ENCODE measurements around the gene SLC16A3. TPM values are rescaled to one million over a fixed set of nuclear protein-coding genes. Genes with fewer than 3 reads are reported as not detected.
"Not testable (repeated sequence)": the region's sequence is repeated elsewhere in the genome, so short reads cannot be mapped to it uniquely, and the experiment has no call there.

The SLC16A3 gene
- total RNA-seq, 1 donor from 2014 or later: 81.9 TPM

GRCh38 chr17:82204831-82205719 is 23.8 kb upstream of the SLC16A3 start:
- ATAC-seq (peak; percentile 13 to 18), DNase-seq (no peak)
- Histone ChIP-seq H3K36me3 (peaks cover 2% of the 10 kb centered on the region), H3K4me1 (peaks cover 14% of the 10 kb centered on the region), H3K27me3 (ENCODE audit: low read depth) (no peaks in the 10 kb centered on the region), H3K4me3 (no peak overlapping the region), H3K27ac (peak overlapping the region; percentile 84), H3K9me3 (no peaks in the 10 kb centered on the region)
- intact Hi-C loops (cut with DNase I): no loop called here
- no peak for TF ChIP-seq CTCF (IDR thresholded peaks at IDR 0.05)

- peak; percentile 90 to 93 for ATAC-seq
- intact Hi-C loops (cut with DNase I): no loop called here
- Histone ChIP-seq H3K4me1 (peaks cover 14% of the 10 kb centered on the region), H3K36me3 (no peaks in the 10 kb centered on the region), H3K27ac (peak overlapping the region; percentile 84), H3K4me3 (peak overlapping the region; percentile 20), H3K27me3 (ENCODE audit: low read depth) (no peaks in the 10 kb centered on the region), H3K9me3 (no peaks in the 10 kb centered on the region)
- TF ChIP-seq CTCF (IDR thresholded peaks at IDR 0.05): peak; percentile 92
- peak; percentile 90 for DNase-seq
Observed at GRCh38 chr17:82205720-82206508, 22.9 kb upstream of the SLC16A3 start.

GRCh38 chr17:82210655-82211054 is 18.2 kb upstream of the SLC16A3 start:
- H3K9me3 ChIP-seq; H3K4me3 ChIP-seq; H3K27me3 ChIP-seq (ENCODE audit: low read depth); DNase-seq; H3K27ac ChIP-seq; ATAC-seq; H3K36me3 ChIP-seq; intact Hi-C loops (cut with DNase I): not testable (repeated sequence)
- peaks cover 36% of the 10 kb centered on the region for H3K4me1 ChIP-seq

- Histone ChIP-seq H3K27me3 (ENCODE audit: low read depth) (no peaks in the 10 kb centered on the region), H3K9me3 (no peaks in the 10 kb centered on the region), H3K36me3 (no peaks in the 10 kb centered on the region), H3K4me1 (peaks cover 45% of the 10 kb centered on the region), H3K27ac (peak within 1 kb of the TSS; percentile 88), H3K4me3 (peak within 1 kb of the TSS; percentile 99)
- DNase-seq (peak; percentile 89), ATAC-seq (peak; percentile 87 to 88)
- intact Hi-C loops (cut with DNase I): no loop called here
- TF ChIP-seq CTCF (IDR thresholded peaks at IDR 0.05): peak; percentile 26
Observed at GRCh38 chr17:82212331-82213250, 16.3 kb upstream of the SLC16A3 start, which contains the start of gene CCDC57. Gene CCDC57, minus strand, starts transcription at chr17:82212842. Its CDS starts 10,898 bp downstream, at chr17:82201944.

GRCh38 chr17:82213251-82214011 is 15.4 kb upstream of the SLC16A3 start:
- H3K4me1 ChIP-seq: peaks cover 49% of the 10 kb centered on the region
- H3K9me3 ChIP-seq: no peaks in the 10 kb centered on the region
- H3K36me3 ChIP-seq: no peaks in the 10 kb centered on the region
- intact Hi-C loops (cut with DNase I): no loop called here
- H3K27me3 ChIP-seq (ENCODE audit: low read depth): no peaks in the 10 kb centered on the region
- DNase-seq: peak; percentile 72
- H3K4me3 ChIP-seq: peak overlapping the region; percentile 99
- peak; percentile 17 to 45 for ATAC-seq
- no peak for TF ChIP-seq CTCF (IDR thresholded peaks at IDR 0.05)
- H3K27ac ChIP-seq: peak overlapping the region; percentile 88
